Measurements from ENCODE around the gene TMEM87A.

DNA sequence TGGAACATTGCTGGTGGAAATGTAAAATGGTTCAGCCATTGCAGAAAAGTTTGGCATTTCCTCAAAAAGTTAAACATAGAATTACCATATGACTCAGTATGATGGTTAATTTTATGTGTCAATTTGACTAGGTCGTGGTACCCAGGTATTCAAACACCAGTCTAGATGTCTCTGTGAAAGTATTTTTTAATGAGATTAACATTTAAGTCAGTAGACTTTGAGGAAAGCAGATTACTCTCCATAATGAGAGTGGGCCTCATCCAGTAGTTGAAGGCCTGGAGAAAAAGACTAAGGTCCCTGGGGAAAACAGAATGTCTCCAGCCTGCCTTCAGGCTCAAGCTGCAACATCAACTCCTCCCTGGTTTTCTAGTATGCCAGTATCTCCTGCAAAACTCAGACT, 42.3 kb upstream of the TMEM87A start:
- TF ChIP-seq FOSL2 (IDR thresholded peaks at IDR 0.05) (no peak), FOSL2 (CRISPR knock-in tag; IDR thresholded peaks at IDR 0.05) (no peak), HOXB13 (CRISPR knock-in tag; IDR thresholded peaks at IDR 0.05; ENCODE audit: low read depth) (no peak), CBX8 (IDR thresholded peaks at IDR 0.05) (no peak), CEBPB (IDR thresholded peaks at IDR 0.05) (no peak), SREBF2 (IDR thresholded peaks at IDR 0.05) (no peak), MYC (IDR thresholded peaks at IDR 0.05; ENCODE audit: borderline replicate concordance, low read length) (no peak), ZNF302 (CRISPR knock-in tag; IDR thresholded peaks at IDR 0.05) (no peak), GATA3 (IDR thresholded peaks at IDR 0.05; ENCODE audit: borderline replicate concordance) (no peak)
- TF ChIP-seq, protein P1, sequence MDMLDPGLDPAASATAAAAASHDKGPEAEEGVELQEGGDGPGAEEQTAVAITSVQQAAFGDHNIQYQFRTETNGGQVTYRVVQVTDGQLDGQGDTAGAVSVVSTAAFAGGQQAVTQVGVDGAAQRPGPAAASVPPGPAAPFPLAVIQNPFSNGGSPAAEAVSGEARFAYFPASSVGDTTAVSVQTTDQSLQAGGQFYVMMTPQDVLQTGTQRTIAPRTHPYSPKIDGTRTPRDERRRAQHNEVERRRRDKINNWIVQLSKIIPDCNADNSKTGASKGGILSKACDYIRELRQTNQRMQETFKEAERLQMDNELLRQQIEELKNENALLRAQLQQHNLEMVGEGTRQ (IDR thresholded peaks at IDR 0.05), result no peak
- TF ChIP-seq, protein P2, sequence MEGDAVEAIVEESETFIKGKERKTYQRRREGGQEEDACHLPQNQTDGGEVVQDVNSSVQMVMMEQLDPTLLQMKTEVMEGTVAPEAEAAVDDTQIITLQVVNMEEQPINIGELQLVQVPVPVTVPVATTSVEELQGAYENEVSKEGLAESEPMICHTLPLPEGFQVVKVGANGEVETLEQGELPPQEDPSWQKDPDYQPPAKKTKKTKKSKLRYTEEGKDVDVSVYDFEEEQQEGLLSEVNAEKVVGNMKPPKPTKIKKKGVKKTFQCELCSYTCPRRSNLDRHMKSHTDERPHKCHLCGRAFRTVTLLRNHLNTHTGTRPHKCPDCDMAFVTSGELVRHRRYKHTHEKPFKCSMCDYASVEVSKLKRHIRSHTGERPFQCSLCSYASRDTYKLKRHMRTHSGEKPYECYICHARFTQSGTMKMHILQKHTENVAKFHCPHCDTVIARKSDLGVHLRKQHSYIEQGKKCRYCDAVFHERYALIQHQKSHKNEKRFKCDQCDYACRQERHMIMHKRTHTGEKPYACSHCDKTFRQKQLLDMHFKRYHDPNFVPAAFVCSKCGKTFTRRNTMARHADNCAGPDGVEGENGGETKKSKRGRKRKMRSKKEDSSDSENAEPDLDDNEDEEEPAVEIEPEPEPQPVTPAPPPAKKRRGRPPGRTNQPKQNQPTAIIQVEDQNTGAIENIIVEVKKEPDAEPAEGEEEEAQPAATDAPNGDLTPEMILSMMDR (IDR thresholded peaks at IDR 0.05), result no peak

Data from A549 (cell line).